Fibroblast of peridontal ligament (primary cell): ENCODE measurements around the gene UBE2R2.
"Not testable (repeated sequence)": the region's sequence is repeated elsewhere in the genome, so short reads cannot be mapped to it uniquely, and the experiment has no call there.

Source experiments
- DNase-seq: peaks from one replicate; pipeline ENCODE4 v3.0.0-alpha.2; 2010; ENCODE audit errors: extremely low read depth

Gene UBE2R2

GRCh38 chr9:33927694-33928093 lies 110.7 kb downstream of the UBE2R2 start:
- DNase-seq, result no peak

DNA sequence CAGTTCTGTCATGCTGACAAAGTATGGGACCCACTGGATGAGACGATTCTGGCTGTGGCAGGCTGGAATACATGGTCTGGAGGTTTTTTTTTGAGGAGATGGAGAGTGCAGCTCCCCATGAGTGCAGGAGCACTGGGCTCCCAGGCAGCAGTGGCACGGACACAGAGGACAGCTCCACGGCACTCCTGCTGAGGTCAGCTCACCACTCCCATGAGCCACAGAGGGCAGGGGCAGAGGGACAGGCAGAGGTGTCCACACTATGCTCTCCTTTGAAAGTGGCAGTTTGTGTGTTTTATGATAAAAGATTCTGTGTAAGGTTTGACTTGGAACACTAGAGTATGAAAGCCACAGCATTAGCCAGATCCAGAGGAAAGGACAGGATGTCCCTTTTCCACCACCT lies 114.4 kb downstream of the UBE2R2 start:
- DNase-seq, result no peak

DNA sequence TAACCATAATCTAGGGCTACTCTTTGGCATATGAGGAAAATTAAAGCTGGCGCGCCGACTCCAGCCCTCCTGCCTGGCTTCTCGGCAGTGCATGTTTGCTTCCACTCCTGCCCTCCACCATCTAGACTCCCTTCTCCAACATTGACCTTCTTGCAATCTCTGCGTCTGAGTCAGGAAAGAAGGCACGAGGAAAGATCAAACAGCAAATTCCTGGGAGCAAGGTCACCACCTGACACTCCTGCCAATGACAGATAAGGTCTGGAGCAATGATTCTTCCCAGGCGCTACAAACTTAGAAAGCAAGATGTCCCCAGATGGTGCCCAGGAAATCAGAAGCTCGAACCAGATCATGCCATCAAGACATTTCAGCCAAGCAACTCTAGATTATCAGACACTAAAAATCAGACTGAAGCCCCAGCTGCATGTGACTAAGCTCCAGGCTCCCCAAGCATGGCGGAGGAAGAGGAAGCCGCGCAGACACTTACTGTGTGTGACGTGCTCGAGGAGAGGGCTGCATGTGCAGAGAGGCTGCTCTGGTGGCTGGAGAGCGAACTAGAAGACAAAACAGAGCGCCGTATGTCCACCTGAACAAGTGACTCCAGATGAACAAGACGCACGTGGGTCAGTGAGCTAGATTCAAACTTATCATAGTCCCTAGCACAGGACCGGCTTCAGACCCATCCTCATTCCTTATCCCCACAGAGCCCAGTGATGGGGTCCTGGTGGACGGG lies 115.3 kb downstream of the UBE2R2 start:
- no peak for DNase-seq

DNA sequence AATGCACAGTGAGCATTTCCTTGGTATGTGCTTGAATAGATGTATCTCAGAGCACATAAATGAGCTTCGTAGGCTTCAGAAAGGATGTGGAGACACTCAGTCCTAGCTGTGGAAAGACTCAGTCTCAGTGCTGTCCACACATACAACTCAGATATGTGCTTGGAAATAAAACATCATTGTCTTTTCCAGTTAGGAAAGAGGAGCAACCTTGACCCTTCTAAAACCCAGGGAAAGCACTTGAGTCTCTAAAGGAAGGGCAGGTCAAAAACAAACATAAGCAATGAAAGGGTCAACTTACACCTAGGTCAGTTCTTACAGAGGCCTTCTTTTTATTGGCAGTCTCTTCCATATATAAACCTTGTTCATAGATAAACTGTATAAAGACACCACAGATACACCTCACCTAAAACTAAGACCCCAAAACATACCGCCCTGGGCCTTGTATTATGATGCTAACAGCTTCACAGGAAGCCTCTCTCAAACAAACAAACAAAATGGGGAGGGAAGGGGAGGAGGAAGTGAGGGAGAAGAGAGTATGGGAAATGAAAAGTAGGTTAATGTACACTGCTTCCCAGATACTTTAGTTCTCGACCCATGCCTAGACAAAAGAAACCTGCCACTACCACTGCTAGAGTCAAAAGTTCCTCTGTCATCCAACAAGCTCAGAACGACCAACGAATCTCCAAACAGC lies 117.4 kb downstream of the UBE2R2 start:
- DNase-seq, result no peak

GRCh38 chr9:33939924-33940874 lies 123.2 kb downstream of the UBE2R2 start:
- no peak for DNase-seq

- DNase-seq, result peak; percentile 93
Observed at GRCh38 chr9:33942471-33943083, 125.6 kb downstream of the UBE2R2 start.

- DNase-seq, result peak; percentile 33
Observed at GRCh38 chr9:33943389-33943788, 126.4 kb downstream of the UBE2R2 start.

GRCh38 chr9:33946779-33947535 lies 130.0 kb downstream of the UBE2R2 start:
- peak; percentile 98 for DNase-seq

DNA sequence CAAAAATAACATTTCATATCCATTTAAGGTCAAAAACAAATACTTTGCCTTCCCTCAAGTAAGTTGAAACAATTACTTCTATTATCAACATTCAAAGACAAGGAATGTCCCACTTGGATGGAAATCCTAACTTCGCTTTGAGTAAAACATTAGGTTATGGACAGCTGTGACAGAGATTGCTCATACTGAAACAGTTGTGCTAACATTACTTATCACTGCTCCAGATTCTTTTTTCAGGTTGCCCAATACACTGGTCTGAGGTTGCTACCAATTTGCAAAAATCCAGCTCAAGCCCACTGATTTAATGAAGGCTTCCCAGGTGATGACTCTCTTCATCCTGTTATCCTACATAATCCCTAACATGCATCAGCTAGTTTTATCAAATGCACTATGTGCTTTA lies 133.4 kb downstream of the UBE2R2 start:
- no peak for DNase-seq

- DNase-seq, result no peak
Observed at GRCh38 chr9:33952066-33952465, 135.1 kb downstream of the UBE2R2 start.

DNA sequence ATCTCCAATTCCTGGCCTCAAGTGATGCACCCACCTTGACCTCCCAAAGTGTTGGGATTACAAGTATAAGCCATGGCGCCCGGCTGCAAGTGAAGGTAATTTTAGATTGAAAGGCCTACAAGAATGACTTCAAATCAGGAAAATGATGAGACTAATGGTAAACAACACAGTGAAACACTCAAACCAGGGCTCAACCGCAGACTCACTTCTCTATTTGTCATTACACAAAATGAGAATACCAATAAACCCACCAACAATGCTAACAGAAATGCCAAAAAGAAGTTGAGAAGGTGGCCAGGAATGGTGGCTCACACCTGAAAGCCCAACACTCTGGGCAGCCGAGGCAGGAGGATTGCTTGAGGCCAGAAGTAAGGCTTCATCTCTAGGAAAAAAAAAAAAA lies 139.6 kb downstream of the UBE2R2 start:
- no peak for DNase-seq

GRCh38 chr9:33959725-33960124 lies 142.8 kb downstream of the UBE2R2 start:
- no peak for DNase-seq

GRCh38 chr9:33962468-33962867 lies 145.5 kb downstream of the UBE2R2 start:
- DNase-seq, result not testable (repeated sequence)

GRCh38 chr9:33964086-33964768 lies 147.3 kb downstream of the UBE2R2 start:
- DNase-seq, result no peak
